HG03159 (cell line): ENCODE measurements around the gene TNNT1.
"Not testable (repeated sequence)": the region's sequence is repeated elsewhere in the genome, so short reads cannot be mapped to it uniquely, and the experiment has no call there.

ENCODE experiments used
- ATAC-seq: cut with Tn5 transposase; IDR thresholded peaks from one replicate; pipeline ENCODE4 v1.9.1; 2021; ENCODE audit warnings: mild to moderate bottlenecking, moderate library complexity; ENCODE audit not compliant: unreplicated experiment

The TNNT1 gene

DNA sequence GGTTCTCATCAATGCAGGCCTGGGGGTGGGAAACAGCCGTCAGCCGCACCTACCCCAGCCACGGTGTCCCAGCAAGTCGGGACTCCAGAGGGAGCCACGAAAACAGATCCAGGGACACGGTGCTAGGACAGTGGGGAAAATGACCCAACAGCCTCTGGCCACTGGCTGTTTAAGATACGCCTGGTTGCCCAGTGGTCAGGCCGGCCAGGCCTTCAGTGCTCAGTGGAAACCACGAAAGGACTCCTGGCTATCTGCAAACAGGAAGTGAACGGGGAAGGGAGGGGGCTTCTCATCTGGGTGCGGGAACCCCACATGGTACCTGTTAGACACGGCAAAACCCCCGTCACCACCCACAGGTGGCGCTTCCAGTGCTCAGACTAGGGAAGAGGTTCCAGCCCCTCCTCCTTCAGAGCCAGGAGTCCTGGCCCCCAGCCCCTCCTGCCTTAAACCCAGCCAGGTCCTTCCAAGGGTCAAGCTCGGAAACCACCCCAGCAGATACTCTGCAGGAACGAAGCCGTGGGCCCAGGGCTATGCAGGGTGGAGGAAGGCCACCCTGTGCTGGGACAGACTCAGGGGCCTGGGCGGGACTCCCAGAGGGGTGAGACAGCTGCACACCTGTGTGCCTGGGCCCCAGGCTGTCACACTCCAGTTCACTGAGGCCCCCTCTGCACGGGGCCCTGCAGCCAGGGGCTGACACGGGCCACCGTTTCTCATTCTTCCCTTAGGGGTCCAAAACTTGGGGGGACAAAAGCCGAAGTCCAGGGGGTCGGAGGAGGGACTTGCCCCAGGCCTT, 36.0 kb downstream of the TNNT1 start:
- no peak for ATAC-seq

DNA sequence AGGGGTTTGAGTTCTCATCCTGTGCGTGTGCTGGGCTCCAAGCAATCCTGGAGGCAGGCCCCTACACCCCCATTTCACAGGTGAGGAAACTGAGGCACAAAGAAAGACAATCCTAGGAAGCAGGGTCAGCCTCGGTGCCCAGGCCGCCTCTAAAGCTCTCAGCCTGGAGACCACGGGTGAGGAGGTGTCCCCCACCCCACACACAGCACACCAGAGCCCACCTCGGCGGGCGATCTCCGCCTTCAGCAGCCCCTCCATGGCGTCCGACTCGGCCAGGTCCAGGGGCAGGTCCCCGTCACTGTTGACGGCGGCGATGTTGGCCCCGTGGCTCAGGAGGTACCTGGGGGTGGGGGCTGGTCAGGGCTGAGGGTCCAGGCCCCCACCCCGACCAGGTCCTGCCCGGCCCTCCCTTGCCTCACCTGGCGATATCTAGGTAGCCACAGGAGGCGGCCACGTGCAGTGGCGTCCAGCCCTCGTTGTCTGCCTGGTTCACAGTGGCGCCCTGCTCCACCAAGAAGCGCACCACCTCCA, 36.7 kb downstream of the TNNT1 start:
- no peak for ATAC-seq

DNA sequence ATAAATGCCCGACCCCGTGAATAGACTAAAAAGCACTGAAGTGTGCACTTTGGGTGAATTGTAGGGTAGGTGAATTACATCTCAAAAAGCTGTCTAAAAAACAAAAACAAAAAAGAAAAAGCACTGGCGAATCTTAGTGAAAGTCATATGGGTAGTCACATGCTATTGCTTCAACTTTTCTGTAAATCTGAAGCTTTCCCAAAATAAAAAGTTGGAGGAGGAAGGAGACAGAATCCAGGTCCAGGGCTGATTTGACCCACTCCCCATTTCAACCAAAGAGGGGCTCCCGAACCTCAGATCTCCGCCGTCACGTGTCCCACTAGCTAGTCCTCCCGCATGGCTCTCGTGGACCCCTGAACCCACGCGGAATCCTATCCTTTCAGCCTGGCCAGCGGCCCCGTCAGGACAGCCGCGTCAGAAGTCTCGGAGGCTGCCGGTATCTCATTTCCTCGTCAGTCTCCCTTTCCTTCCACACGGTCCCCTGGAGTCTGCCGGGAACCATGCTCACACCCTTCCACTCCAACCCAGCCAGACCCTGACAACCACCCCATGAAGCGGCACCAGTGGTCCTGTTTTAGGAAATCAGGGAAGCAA, 37.7 kb downstream of the TNNT1 start:
- no peak for ATAC-seq

DNA sequence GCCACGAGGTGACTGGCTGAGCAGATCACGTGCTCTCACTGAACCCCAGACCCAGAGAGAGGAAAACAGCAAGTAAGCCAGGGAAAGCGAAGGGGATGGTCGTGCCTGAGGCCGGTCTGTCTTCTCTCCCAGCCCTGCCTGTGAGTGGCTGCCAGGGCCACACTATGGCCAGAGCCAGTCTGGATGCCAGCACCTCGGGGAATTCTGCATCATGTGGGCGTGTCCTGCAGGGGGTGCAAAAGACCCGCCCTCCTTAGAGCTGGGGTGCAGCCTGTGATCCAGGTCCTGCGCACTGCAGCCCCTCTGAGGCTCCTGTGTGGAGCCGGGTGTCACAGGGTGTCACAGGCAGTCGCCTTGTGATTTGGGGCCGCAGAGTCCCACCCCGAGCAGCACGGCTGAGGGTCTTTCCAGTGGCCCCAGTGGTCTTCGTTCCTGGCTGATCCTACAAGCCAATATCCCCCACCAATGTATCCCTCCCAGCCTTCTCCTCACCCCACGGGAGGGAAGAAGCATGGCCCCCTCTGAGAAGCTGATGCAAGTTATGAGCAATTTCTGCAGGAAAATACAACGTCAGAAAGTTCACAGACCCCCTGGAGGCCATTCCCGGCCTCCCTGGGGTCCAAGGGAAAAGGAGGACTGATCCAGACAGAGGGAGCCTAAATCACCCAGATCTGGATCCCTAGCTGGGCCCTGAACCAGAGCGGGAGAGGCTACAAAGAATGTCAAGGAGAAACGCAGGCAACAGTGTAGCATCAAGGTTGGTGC, 39.3 kb downstream of the TNNT1 start:
- no peak for ATAC-seq

DNA sequence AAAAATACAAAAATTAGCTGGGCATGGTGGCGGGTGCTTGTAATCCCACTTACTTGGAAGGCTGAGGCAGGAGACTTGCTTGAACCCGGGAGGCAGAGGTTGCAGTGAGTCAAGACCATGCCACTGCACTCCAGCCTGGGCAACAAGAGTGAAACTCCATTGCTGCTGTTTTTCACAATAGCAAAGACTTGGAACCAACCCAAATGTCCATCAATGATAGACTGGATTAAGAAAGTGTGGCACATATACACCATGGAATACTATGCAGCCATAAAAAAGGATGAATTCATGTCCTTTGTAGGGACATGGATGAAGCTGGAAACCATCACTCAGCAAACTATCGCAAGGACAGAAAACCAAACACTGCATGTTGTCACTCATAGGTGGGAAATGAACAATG, 41.8 kb downstream of the TNNT1 start:
- ATAC-seq: not testable (repeated sequence)

DNA sequence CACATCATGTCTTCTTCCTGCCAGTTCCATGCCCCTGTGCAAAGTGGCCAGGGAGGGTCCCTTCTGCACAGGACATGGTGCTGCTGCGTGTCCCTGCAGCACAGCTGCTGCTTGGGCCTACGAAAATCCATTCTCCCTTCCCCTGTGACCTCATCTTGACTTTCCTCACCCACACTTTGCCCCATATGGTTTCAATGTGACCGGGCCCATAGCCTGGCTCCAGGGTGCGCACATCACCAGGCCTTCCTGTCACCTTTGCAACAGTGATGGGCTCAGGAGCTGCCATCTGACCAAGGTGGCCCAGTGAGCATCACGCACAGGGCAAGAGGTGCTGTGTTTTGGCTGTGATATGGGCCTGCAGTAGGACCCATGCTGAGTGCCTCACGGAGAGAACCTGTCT, 42.4 kb downstream of the TNNT1 start:
- no peak for ATAC-seq

DNA sequence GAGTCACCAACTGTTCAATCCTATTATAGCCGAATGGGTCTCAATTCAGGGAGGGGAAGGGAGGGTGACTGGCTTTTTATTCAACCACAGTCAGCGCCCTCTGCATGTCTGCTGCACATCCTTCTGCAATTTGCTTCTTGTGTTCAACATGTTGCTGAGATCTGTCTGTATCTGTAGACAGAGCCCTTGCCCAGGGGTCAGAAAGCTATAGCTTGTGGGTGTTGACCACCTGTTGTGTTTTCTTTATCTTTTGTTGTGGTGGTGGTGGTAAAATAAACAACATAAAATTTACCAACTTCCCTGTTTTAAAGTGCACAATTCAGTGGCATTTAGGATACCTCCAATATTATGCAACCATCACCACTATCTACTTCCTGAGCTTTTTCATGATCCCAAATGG, 43.8 kb downstream of the TNNT1 start:
- no peak for ATAC-seq

DNA sequence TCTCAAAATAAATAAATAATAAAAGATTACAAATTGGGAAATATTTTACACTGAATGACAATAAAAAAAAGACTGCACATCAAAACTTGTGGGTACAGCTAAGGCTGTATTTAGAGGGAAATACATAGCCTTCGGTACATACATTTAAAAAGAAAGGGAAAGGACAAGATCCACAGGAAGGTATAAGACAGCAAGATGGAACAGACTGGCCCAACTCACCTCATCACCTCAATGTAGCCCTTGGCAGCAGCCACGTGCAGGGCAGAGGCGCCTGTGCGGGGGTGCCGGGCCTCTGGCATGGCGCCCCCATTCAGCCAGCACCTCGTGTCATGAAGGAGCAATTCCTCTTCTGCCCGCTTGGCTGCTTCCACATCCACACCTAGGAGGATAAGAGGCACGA, 45.8 kb downstream of the TNNT1 start:
- no peak for ATAC-seq

DNA sequence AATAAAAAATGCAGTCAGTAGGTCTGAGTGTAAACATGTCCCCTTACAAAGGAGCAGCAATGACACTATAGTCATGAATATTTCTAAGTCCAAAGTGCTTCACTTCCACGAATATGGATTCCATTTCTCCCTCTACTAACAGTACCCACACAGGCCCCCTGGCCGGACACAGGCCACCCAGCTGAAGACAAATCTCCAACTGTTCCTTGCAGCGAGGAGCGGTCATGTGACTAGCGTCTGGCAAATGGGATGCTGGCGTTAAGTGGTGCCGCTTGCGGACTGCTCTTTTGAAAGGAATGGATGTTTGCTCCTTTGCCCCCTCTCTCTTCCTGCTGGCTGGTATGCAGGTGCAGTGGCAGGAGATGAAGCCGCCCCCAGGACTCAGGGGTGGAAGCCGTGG, 47.7 kb downstream of the TNNT1 start:
- no peak for ATAC-seq

DNA sequence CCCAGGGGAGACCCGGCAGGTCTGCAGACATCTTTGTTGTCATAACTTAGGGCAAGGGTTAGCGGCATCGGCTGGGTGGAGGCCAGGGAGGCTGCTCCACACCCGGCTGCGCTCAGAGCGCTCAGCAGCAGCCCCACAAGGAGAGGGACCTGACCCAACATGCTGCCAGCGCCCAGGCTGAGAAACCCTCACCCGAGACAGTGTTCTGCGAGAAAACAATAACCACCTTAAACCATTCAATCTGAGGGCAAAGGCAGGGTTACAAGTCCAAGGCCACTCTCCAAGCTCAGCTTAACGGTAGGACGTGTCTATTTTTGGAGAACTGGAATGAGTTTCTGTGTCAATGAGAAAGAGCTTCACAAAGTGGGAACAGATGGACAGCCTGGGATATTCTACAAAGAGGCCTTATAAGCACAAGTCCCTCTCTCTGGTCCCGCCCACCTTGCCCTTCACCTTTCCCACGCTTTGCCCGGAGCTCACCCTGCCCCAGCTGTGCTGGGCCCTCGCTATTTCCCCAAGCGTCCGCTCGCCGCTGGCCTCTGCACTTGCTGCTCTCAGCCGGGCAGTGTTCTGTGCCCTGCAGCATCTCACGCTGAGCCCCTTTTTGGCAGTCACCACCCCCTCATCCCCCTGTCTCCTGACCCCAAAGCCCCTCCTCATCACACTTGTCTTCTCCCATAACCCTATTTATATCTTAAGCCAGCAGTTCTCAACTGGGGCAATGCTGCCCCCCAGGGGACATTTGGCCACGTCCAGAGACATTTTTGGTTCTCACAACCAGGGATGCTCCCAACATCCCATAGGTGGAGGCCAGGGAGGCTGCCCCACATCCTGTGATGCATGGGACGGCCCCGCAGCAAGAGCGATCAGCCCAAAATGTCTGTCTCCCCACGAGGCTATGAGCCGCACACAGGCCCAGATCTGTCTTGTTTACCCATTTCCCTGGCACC, 49.2 kb downstream of the TNNT1 start:
- no peak for ATAC-seq

DNA sequence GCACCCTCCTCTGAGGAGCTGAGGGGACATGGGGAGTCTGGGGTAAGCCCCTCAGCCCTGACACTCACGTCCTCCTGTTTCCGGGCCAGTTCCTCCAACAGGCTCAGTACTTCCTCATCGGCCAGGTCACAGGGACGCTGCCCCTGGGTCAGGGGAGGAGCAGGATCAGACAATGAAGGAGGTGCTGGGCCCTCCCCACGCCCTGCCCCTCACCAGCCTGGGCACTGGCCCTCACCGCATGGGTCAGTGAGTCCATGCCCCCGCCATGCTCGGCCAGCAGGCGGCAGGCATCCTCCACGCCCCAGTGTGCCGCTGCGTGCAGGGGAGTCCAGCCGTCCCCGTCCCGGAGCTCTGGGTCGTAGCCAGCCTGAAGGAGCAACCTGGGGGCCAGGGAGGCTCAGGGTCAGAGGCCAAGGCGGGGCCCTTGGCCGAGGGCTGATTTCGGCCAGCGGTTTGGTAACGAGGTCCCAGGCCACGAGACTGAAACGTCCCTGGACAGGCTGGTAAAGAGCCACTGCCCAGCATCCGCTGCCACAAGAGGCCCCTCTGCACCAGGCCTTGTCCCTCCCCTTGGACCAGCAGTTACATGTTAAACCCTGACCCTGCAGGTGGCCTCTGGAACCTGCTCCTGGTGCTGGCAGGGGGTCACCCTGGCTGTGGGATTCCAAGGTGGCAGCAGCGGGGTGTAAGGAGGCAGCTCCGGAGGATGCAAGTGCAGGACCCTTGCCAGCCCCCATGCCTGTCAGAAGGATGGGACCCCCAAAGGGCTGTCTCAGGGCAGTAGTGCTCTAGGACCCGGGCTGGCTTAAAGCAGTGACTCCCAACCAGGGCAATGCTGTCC, 50.1 kb downstream of the TNNT1 start:
- ATAC-seq: no peak

DNA sequence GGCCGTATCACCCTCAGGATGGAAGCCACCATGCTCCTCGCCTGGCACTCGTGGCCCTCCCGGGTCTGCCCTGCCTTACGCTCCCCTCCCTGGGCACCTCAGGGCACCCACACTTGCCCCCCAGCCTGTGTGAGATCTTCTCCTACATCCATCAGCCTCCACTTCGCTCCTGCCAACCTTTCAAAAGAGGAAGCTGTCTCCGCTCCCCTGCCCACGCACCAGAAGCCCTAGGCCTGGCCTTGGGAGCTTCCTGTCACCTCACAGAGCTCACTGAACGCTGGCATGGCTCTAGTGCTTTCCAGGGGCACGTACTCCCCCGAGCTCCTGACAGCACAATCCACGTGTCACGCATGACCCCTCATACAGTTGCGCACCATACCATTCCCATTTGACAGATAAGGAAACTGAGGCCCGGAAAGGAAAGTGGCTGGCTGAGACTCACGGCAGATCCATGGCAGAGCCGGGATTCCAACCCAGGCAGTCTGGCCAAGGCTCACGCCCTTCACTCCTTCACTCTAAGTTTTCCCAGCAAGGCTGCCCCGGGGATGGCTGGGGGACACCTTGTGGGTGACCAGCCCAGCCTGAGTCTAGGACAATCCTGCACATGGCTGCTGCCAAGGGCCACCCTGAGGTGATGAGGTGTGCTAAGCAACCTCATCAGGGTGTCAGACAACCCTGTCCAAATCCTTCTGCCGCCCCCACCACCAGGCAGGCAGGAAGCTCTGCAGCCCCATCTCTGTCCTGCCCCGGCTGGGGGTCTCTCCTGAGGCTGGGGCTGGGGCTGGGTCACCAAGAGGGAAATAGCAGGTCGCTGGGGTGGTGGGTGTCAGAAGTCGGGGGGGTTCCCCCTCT, 50.9 kb downstream of the TNNT1 start:
- no peak for ATAC-seq

DNA sequence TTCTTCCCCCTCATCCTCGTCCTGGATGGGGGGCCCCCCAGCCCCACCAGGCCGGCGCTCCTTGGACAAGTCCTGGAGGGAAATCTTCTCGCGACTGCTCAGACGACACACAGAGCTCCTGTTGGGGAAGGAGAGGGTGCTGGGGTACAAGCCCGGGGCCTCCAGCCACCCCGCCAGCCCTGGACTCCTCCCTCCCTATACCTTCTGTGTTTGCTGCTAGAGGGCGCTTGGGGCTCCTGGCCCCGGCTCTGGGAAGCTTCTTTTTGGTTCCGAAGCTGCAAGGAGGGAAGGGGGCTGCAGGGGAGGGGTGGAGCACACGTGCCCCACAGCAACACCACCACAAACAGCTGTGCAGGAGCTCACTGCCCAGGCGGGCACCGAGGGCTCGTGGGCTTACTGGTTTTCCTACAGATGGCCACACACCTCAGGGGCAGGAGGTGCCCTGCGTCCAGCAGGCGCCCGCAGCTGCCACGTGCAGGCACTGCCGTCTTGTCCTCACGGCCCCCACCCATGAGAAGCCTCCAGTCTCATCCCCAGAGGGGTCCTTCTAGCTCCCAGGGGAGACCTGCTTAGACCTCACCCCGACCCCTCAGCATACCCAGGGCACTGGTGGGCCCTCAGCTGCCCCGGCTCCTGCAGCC, 52.8 kb downstream of the TNNT1 start:
- ATAC-seq: no peak

DNA sequence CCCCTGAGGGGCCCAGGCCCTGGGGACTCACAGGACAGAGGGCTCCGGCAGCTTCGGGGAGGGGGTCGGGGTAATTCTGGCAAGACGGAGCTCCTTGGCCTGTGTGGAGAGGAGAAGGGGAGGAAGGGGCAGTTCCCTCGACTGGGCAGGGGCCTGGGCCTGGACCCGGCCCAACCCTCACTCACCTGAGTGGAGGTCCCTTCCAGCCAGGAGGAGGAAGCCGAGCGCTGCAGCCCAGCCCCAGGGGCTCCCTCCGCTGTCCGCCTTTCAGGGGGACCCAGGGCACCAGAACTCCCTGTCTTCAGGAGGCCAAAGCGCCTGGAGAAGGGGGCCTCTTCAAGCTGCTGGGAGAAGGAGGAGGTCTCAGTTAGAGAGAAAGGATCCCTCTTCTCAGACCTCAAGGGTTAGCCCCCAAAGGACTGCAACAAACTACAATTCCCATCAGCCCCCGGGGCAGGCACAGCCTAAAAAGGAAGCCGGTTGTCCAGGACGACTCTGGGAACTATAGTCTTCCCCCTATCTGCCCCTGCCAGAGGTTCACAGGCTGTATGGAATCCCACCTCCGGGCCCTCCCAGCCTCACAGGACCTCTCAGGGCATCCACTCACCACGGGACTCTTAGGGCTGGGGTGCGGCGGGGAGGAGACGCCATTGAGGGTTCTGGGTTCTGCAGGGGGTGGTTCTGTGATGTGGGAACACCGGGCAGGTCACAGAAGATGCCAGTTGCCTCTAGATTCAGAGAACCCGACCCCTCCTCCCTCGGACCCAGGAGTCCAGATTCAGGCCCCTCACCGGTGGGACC, 53.5 kb downstream of the TNNT1 start:
- no peak for ATAC-seq

DNA sequence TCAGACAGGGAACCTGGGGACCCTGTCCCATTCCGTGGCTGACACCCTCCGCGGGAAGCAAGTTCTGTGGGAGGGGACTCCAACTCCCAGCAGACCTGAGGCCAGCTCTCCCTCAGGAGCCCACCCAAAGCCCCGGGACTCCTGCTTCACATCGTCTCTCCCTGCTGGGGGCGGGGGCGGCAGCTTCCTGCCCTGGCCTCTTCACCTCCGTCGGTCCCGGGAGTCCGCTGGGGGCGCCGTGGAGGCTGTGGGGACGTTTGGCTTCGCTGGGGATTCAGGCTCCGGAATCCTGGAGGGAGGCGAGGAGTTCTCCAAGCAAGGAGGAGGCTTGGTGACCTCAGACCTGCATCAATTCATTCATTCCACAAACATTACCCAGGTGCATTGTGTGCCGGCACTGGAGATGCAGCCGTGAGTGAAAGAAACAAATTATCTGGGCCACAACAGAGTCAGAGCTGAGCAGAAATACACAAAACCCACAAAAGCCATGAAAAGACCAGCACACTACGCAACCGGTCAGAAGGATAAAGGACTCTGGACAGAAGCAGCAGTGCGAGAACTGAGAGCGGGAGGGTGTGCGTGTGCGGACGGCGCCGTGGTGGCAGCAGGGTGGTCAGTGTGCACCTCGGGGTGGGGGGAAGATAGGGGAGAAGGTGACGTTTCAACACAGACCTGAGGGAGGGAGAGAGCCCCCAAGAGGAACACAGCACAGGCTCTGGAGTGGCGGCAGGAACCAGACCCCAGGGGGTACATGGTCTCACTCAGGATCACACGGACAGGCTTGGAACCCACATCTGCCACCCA, 54.3 kb downstream of the TNNT1 start:
- ATAC-seq: no peak

DNA sequence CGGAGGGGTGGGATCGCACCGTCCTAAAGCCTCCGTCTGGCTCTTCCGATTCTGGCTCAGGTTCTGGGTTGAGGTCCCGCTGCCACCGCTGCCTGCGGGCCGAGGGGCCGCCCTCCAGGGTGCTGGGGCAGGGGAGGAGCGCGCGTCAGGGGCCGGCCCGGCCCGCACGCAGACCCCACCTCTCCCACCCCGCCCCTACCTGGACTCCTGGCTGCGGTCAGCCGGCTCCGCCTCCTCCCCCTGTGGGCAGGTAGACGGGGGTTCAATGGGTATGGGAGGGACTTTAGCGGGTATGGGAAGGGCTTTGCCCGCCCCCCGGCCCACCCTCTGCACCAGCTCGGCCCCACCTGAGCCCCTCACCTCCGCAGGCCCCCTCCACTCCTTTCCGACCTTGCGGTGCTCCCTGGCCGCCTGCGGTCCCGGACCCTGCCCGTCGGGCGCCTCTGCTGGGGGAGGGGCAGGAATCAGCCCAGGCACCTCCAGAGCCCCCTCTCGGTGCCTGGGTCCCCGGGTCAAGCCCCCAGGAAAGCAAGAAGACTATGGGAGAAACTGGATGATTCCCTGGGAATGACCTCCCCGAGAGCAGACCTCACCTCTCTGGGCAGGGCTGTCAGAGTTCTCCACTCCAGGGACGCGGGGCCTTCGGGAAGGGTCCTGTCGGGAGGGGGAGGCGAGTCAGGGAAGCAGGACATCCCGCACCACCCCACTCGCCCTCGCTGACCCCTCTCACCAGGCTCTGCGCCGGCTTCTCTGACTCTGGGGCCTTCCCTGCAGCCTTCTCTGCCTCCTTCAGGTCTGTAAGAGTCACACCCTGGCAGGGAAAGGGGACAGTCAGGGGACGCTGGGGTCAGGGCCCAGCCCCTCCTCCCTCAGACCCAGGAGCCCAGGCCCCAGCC, 56.3 kb downstream of the TNNT1 start:
- no peak for ATAC-seq
